HCT116 (cell line): ENCODE data around the gene MAML2. TPM values are rescaled to one million over a fixed set of nuclear protein-coding genes. Genes with fewer than 3 reads are reported as not detected.

ENCODE experiments used
- ATAC-seq: fragments of 200-7000 bp; cut with Tn5 transposase; 2 replicates; pipeline ENCODE4 v1.9.1; 2020; ENCODE audit warnings: mild to moderate bottlenecking, moderate library complexity
- BruUV-seq: library from RNA; stranded (reverse); fragments of 400-500 nt; replicated peaks from 2 replicates; lab custom pipeline; 2021; lab: Mats Ljungman, UMichigan
- CTCF ChIA-PET: fragments of 300-600 bp; sonication (Branson Sonifier 250); formaldehyde crosslinking; loops from one replicate; lab custom pipeline; 2021; ENCODE audit warnings: antibody characterized with exemption; lab: Charles Lee
- POLR2A ChIA-PET: fragments of 300-600, 350-600 bp; sonication (Branson Sonifier 250); formaldehyde crosslinking; loops from one replicate; lab custom pipeline; 2021; ENCODE audit warnings: antibody characterized with exemption; lab: Charles Lee
- RAD21 ChIA-PET, 2 experiments: fragments of 300-600 bp; sonication (Branson Sonifier 250); formaldehyde crosslinking; loops; one replicate each; lab custom pipeline; 2023; ENCODE audit warnings: low total read pairs in 2 of 2; ENCODE audit not compliant: uncharacterized antibody in 2 of 2, unreplicated experiment in 2 of 2, low non-redundant PET in 1 of 2; lab: Charles Lee
- DNase-seq: peaks from one replicate; pipeline ENCODE4 v3.0.0-alpha.2; 2010; ENCODE audit warnings: low read depth, low spot score
- H2AFZ ChIP-seq: fragments of 200-600 bp; shearing (Covaris generic), sonication (generic); 2 replicates; pipeline ENCODE4 v1.6.1; 2017; ENCODE audit warnings: low read depth, mixed run types, mixed read lengths, antibody characterized with exemption, low read length; ENCODE audit not compliant: poor library complexity, severe bottlenecking
- H3K27ac ChIP-seq: 2 replicates; pipeline ENCODE4 v1.5.1; 2012; ENCODE audit warnings: low read depth, low read length
- H3K27me3 ChIP-seq: fragments of 200-600 bp; sonication (generic); 2 replicates; pipeline ENCODE4 v1.6.1; 2016; ENCODE audit warnings: mixed run types, low read length, mixed read lengths; ENCODE audit not compliant: insufficient read depth
- H3K36me3 ChIP-seq, 2 experiments: fragments of 200-500 bp in 1 of 2; fragments of 200-600 bp in 1 of 2; sonication (Bioruptor generic) in 1 of 2; sonication (generic) in 1 of 2; 2 replicates each; pipeline versions ENCODE4 v1.5.1 to v1.6.1; 2014 to 2016; ENCODE audit warnings: low read length in 2 of 2, inconsistent platforms in 1 of 2, mixed read lengths in 1 of 2, mixed run types in 1 of 2; ENCODE audit not compliant: insufficient read depth in 2 of 2, control insufficient read depth in 1 of 2
- H3K4me1 ChIP-seq, 2 experiments: fragments of 200-600 bp in 1 of 2; sonication (generic) in 1 of 2; 2 replicates each; pipeline versions ENCODE4 v1.5.1 to v1.6.1; 2012 to 2017; ENCODE audit warnings: low read length in 2 of 2, inconsistent platforms in 1 of 2, mild to moderate bottlenecking in 1 of 2, mixed read lengths in 1 of 2, mixed run types in 1 of 2, moderate library complexity in 1 of 2; ENCODE audit not compliant: insufficient read depth in 2 of 2, control insufficient read depth in 1 of 2
- H3K4me2 ChIP-seq: fragments of 200-600 bp; sonication (generic); 2 replicates; pipeline ENCODE4 v1.6.1; 2017; ENCODE audit warnings: mixed run types, low read length, mixed read lengths
- H3K4me3 ChIP-seq, 2 experiments: fragments of 200-600 bp in 1 of 2; sonication (generic) in 1 of 2; replicated peaks in 1 of 2; 2 replicates each; pipeline ENCODE4 v1.5.1; 2011 to 2016; ENCODE audit warnings: low read length in 2 of 2, control low read depth in 1 of 2, low read depth in 1 of 2, mild to moderate bottlenecking in 1 of 2, mixed read lengths in 1 of 2, mixed run types in 1 of 2
- H3K79me2 ChIP-seq: fragments of 200-600 bp; sonication (generic); 2 replicates; pipeline ENCODE4 v1.6.1; 2017; ENCODE audit warnings: mild to moderate bottlenecking, mixed run types, low read length, moderate library complexity, mixed read lengths; ENCODE audit not compliant: insufficient read depth
- H3K9ac ChIP-seq: fragments of 200-600 bp; sonication (generic); 2 replicates; pipeline ENCODE4 v1.6.1; 2016; ENCODE audit warnings: low read length, mixed read lengths
- H3K9me2 ChIP-seq: fragments of 200-600 bp; sonication (generic), shearing (Covaris generic); 2 replicates; pipeline ENCODE4 v1.6.1; 2017; ENCODE audit warnings: mixed run types, mild to moderate bottlenecking, moderate library complexity; ENCODE audit not compliant: insufficient read depth
- H3K9me3 ChIP-seq, 2 experiments: fragments of 200-500 bp in 1 of 2; fragments of 200-600 bp in 1 of 2; sonication (Bioruptor generic) in 1 of 2; sonication (generic) in 1 of 2; 2 replicates each; pipeline ENCODE4 v1.6.1; 2014 to 2017; ENCODE audit warnings: low read length in 2 of 2, mixed read lengths in 2 of 2, inconsistent platforms in 1 of 2, low read depth in 1 of 2, mild to moderate bottlenecking in 1 of 2, mixed run types in 1 of 2, moderate library complexity in 1 of 2; ENCODE audit not compliant: control insufficient read depth in 1 of 2, insufficient read depth in 1 of 2
- H4K20me1 ChIP-seq: fragments of 200-600 bp; sonication (generic), shearing (Covaris generic); 2 replicates; pipeline ENCODE4 v1.6.1; 2017; ENCODE audit warnings: mixed run types, mild to moderate bottlenecking, moderate library complexity; ENCODE audit not compliant: insufficient read depth
- REST ChIP-seq: IDR thresholded peaks from 2 replicates; pipeline ENCODE4 v1.6.1; 2012; ENCODE audit warnings: low read depth
- intact Hi-C: fragments of 100-400 bp; cut with micrococcal nuclease; formaldehyde crosslinking; loops from 2 replicates; pipeline ENCODE4 v1.10.0; 2022
- total RNA-seq: library from RNA; stranded (reverse); gene quantifications from one replicate; pipeline ENCODE4 v1.2.1, GENCODE V29; 2021; ENCODE audit not compliant: unreplicated experiment

MAML2 gene
- total RNA-seq, 1 experiment from 2014 or later = 2.6 TPM

GRCh38 chr11:96257972-96258934, 84.7 kb downstream of the MAML2 start:
- Histone ChIP-seq H3K4me2 (no peak overlapping the region), H3K79me2 (no peaks in the 10 kb centered on the region), H2AFZ (no peak overlapping the region)

More at GRCh38 chr11:96257972-96258934, 84.7 kb downstream of the MAML2 start:
- RAD21 ChIA-PET = no interaction called here
- no peak overlapping the region for H3K27ac ChIP-seq
- DNase-seq (no peak), ATAC-seq (no peak)
- TF ChIP-seq REST = no peak
- no peaks in the 10 kb centered on the region for H3K27me3 ChIP-seq
- H3K36me3 ChIP-seq = no peaks in the 10 kb centered on the region
- BruUV-seq = no TSS peak
- POLR2A ChIA-PET = no interaction called here
- no peak overlapping the region for H3K9ac ChIP-seq
- H3K9me3 ChIP-seq = no peaks in the 10 kb centered on the region
- intact Hi-C loops = no loop called here
- CTCF ChIA-PET = no interaction called here
- H4K20me1 ChIP-seq = no peaks in the 10 kb centered on the region
- H3K9me2 ChIP-seq = no peaks in the 10 kb centered on the region
- H3K4me1 ChIP-seq = peaks cover 7 to 36% of the 10 kb centered on the region in 2 experiments; a peak in 3 of 4 replicates
- no peak overlapping the region for H3K4me3 ChIP-seq
